ENCODE results near the gene CENPM.

Gene CENPM

DNA sequence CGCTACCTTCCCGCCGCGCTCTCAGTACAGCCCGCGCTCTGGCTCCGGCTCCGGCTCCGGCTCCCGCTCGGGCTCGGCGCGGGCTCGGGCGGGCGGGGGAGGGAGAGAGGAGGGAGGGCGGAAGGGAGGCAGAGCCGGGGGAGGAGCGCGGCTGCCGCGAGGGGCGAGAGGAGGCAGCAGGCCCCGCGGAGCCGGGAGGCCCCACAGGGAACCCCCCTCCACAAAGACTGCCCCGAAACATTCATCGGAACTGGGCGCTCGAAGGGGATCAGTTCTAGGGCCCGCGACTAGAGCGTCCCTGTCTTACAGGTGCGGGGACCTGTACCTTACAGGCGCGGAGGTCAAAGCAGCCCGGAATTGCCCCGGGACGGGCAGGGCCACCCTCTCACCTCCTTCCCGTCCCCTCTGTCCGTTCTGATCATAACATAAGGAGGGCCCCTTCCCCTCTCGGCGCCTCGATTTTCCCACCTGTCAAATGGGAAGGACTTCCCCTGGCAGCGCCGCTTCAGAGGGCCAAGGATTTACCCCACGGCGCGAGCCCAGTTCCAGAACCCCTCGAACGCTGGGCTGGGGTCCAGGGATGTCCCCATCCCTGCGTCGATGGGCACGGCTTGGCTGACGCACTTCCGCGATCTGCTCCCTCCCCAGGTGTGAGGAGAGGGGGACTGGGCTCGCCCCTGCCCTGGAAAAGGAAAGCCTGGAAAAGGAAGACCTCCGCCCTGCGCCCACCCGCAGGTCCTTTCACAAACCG, 31.7 kb downstream of the CENPM start, which contains the start of gene SHISA8:
TSS of gene SHISA8 (minus strand) at position 40 of the 751 bp plus-strand sequence. CDS start 407 bp downstream, outside the sequence.
- no peak for DNase-seq (ENCODE audit: low read depth in 2 of 3, low spot score in 2 of 3)

- DNase-seq (ENCODE audit: low read depth in 2 of 3, low spot score in 2 of 3), result no peak
These were observed 32.3 kb downstream of the CENPM start for GRCh38 chr22:41914611-41915034.

DNA sequence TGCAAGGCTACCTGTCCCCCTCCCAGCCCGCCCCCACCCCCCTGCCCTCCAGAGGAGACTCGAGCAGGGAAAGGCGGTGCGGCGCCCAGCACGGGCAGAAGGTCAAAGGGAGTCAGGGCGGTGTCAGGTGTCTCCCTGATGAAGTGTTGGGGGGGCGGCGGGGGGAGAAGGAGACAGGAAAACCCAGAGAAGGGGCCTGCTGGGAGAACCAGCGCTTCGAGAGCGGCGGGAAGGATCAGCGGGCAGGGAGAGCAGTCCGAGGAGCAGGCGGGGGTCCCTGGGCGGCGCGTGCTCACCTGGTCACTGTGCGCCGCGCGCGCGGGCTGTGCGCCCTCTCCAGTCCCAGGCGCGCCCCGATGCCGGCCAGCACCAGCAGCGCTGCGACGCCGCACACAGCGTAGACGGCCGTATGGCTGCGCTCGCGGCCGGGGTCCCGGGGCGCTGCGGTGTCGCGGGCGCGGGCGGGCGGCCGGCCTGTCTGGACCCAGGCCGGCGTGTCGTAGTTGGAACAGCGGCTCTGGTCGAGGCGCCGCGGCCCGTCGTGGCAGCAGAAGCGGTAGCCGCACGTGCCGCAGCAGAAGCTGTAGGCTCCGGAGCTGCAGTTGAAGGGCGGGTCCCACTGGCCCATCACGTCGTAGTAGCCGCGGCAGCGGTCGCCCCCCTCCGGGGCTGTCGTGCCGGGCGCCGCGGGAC, 33.0 kb downstream of the CENPM start:
- no peak for DNase-seq (ENCODE audit: low read depth in 2 of 3, low spot score in 2 of 3)

DNA sequence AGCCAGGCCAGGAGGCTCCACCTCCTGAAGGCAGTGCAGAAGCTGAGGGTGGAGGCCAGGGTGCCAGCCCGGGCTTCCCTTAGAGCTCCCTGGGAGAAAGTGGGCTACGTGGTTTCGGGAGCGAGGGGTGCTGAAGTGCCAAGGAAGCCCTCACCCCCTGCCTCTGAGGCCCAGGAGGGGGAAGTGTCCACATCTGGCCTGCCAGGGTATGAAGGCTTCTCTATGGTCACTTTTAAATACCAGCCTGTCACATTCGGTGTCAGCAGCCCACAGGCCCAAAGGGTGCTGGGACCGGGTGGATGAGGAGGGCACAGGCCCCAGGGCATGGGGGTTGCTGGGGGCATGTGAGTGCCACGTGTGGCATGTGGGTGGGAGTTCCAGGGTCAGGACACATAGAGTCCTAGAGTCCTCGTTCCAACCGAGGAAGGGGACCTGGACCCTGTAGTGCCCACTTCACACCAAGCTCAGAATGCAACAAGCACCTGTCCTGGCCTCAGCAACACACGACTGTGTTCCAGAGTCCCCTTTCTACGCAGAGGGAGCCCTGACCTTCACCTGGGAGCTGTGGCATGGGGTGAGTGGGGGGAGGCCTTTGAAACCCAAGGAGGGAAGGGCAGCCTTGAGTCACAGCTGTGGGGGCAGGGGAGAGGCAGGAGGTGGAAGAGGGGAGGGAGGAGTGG, 33.8 kb downstream of the CENPM start:
- no peak for DNase-seq (ENCODE audit: low read depth in 2 of 3, low spot score in 2 of 3)

DNA sequence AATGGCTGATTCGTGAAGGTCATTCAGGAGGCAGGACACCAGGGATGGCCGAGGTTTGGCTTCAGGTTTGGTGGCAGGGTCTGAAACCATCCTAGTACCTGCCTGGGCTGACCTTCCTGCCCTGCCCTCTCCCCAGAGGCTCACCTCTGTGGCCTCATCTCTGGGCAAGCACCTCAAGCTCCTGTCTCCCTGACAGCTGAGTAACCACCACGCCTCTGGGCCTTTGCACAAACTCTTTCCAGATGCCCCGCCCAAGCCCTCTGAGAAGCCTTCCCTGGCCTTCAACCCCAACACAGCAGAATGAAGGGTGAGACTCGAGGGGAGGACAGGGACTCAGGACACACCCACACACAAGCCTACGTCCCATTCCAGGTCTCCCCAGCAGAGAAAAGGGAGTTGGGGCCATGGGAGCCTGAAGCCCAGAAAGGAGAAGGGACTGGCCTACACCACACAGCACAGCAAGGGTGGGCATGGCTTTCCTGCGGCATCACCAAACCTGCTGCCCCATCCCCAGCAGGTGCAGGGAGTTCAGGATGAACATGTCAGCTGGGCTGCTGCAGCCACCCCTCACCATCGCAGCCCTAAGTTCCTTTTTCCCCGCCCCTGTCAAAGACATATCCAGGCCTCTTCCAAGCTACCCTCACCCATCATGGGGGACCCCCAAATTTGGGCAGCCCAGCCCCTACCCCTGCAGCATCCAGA, 34.5 kb downstream of the CENPM start:
- no peak for DNase-seq (ENCODE audit: low read depth in 2 of 3, low spot score in 2 of 3)

- DNase-seq (ENCODE audit: low read depth in 2 of 3, low spot score in 2 of 3), result no peak
These were observed 35.8 kb downstream of the CENPM start for GRCh38 chr22:41911001-41911611.

DNA sequence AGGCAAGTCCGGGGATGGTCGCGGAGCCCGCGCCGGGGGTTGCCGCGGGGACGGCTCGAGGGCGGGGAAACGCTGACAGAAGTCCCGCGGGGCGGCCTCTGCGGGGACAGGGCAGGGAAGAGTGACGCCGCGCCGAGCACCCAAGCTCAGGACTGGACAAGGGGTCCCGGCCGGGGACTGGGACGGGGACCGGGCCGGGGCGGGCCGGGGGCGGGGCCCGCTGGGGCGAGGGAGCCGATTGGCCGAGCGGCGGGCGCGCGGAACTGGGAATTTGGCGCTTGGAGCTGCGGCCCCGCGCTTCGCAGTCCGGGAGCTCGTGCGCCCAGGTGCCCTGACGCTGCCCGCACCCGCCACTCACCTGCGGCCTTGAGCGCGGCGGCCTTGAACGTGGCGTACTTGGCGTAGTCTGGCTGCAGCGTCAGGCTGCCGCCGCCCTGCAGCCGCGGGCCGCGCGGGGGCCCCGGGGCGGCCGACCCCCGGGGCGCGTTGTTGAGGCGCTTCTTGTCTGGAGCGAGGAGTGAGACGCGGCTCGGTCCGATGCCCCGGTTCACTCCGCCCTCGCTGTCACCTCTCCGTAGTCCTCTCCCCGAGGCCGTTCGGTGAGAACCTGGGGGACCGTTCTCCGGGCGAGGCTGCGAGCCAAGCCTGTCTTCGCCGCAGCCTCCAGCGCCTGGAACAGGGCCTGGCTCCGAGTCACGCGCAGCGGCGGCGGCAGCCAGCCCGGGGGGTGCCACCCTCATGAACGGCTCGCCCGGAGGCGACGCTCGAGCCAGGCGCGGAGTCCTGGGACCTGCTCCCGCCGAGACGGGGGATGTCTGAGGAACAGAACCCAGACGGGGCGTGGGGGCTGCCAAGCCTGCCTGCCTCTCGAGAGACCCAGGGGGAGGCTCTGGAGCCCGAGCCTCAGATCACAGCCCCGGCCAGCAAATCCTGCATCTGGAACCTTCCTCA, 36.6 kb downstream of the CENPM start:
- no peak for DNase-seq (ENCODE audit: low read depth in 2 of 3, low spot score in 2 of 3)

DNA sequence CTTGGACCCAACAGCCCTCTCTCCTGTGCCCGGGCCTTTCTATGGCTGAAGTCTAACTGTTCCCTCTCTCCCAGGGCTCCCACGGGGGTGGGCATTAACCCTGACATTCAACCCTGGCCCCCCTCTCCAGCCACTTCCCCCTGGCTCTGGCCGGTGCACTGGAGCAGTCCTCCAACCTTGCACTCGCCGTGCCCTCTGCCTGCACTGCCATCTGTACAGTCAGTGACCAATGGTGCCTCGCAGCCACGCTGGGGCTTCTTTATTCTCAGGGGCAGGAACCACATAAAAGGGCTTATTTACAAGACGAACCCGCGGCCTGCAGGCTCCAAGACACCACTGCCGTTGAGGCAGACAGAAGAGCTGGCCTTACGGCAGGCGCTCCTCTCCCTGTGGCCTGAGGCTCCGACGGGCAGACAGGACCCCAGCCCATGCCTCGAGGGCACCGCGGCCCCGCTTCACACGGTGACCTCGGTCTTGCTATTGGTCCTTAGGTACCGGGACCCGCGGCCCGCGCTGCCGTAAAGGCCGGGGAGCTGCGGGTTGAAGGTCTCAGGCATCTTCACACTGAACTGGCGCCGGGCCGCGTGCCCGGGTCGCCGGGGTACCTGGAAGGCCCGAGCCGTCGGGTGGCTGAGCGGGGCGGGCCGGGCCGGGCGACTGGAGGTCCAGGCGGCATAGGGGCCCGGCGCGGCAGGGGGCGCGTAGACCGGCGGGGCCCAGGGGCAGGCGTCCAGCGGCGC, 37.5 kb downstream of the CENPM start:
- DNase-seq (ENCODE audit: low read depth in 2 of 3, low spot score in 2 of 3), result no peak

- DNase-seq (ENCODE audit: low read depth in 2 of 3, low spot score in 2 of 3), result no peak
These were observed 38.3 kb downstream of the CENPM start for GRCh38 chr22:41908411-41909309.

- DNase-seq (ENCODE audit: low read depth in 2 of 3, low spot score in 2 of 3), result no peak
These were observed 39.2 kb downstream of the CENPM start for GRCh38 chr22:41907436-41908401.

GRCh38 chr22:41906822-41907221, 40.1 kb downstream of the CENPM start:
- DNase-seq (ENCODE audit: low read depth in 2 of 3, low spot score in 2 of 3), result no peak

- DNase-seq (ENCODE audit: low read depth in 2 of 3, low spot score in 2 of 3), result no peak
These were observed 41.3 kb downstream of the CENPM start for GRCh38 chr22:41905411-41906202.

DNA sequence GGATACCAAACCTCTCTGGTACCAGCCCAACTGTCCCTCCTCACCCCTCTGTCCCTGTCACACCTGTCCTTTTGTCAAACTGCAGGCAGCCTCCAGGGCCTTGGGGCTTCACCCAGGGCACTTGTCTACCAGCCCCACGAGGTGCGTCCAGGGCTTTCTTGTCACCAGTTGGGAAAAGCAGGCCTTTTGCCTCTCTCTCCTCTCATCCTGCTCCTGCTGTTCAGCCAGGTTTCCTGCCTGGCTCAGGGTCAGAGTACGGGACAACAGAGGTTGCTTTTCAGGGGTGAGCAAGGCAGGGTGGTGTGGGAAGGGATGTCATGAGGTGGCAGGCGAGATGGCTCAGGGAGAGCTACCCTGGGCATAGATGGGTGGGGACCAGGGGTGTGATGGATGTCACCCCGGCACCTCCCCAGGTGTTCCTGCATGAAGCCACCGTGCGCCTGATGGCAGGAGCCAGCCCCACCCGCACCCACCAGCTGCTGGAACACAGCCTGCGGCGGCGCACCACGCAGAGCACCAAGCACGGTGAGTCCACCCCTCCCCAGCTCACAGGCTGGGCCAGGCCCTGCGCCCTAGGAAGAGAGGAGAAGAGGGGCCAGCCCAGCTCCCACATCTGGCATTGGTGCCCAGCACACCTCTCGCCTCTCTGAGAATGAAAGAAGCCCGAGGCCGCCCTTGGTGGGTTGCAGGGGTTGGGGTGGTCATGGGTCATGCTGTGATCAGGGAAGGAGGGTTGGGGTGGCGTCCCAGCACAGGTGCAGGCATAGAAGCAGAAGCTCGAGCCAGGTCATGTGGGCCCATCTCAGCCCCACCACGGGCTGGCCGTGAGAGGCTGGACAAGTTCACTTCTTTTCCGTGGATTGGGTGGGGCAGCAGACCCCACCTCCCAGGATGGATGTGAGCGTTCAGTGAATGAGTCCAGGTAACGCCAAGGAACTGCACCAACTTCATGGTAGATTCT, 42.2 kb downstream of the CENPM start:
- no peak for DNase-seq (ENCODE audit: low read depth in 2 of 3, low spot score in 2 of 3)

DNA sequence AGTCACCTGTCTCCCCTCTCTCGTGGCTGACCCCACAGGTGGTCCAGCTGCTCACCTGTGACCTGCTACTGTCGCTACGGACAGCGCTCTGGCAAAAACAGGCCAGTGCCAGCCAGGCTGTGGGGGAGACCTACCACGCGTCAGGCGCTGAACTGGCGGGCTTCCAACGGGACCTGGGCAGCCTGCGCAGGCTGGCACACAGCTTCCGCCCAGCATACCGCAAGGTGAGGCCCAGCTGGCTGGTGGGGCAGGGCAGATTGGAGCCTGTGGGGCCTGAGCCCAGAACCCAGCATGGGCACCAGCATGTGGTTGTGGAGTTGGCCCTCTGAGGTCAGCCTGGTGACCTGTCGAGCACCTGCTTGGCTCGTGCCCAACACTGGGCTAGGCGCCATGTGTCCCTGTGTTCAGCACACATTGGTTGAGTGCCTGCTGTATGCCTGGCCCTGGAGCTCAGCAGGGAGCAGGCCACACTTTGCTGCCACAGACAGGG, 44.0 kb downstream of the CENPM start:
- DNase-seq (ENCODE audit: low read depth in 2 of 3, low spot score in 2 of 3), result no peak

- DNase-seq (ENCODE audit: low read depth in 2 of 3, low spot score in 2 of 3), result no peak
These were observed 44.9 kb downstream of the CENPM start for GRCh38 chr22:41902016-41902415.

All from activated CD8-positive, alpha-beta memory T cell treated with anti-CD3 and anti-CD28 coated beads for 48 hours (primary cell).